Brain pericyte (primary cell): Measurements from ENCODE around the gene PTPRO.
"Not testable (repeated sequence)": the region's sequence is repeated elsewhere in the genome, so short reads cannot be mapped to it uniquely, and the experiment has no call there.

Experiments used
- DNase-seq: peaks from one replicate; pipeline ENCODE4 v3.0.0-alpha.2; 2012; ENCODE audit warnings: low read depth, low spot score

PTPRO gene

GRCh38 chr12:15601210-15601800 lies 279.0 kb downstream of the PTPRO start:
- no peak for DNase-seq

GRCh38 chr12:15602051-15602672 lies 279.9 kb downstream of the PTPRO start:
- DNase-seq, result no peak

GRCh38 chr12:15603474-15604085 lies 281.3 kb downstream of the PTPRO start:
- no peak for DNase-seq

- DNase-seq, result no peak
Observed at GRCh38 chr12:15605881-15606590, 283.7 kb downstream of the PTPRO start.

GRCh38 chr12:15608406-15608805 lies 286.1 kb downstream of the PTPRO start:
- DNase-seq, result no peak

- DNase-seq, result no peak
Observed at GRCh38 chr12:15608941-15609340, 286.6 kb downstream of the PTPRO start.

GRCh38 chr12:15613981-15614380 lies 291.7 kb downstream of the PTPRO start:
- no peak for DNase-seq

GRCh38 chr12:15616495-15616894 lies 294.2 kb downstream of the PTPRO start:
- not testable (repeated sequence) for DNase-seq

GRCh38 chr12:15620741-15621539 lies 298.6 kb downstream of the PTPRO start:
- DNase-seq, result no peak

- no peak for DNase-seq
Observed at GRCh38 chr12:15625075-15625474, 302.8 kb downstream of the PTPRO start.

GRCh38 chr12:15627995-15628945 lies 306.0 kb downstream of the PTPRO start:
- DNase-seq, result no peak

- peak; percentile 98 for DNase-seq
Observed at GRCh38 chr12:15629108-15629507, 306.8 kb downstream of the PTPRO start.

GRCh38 chr12:15629761-15630160 lies 307.5 kb downstream of the PTPRO start:
- no peak for DNase-seq

GRCh38 chr12:15631007-15631715 lies 308.9 kb downstream of the PTPRO start:
- DNase-seq, result no peak

GRCh38 chr12:15632708-15633107 lies 310.4 kb downstream of the PTPRO start:
- DNase-seq, result no peak

- no peak for DNase-seq
Observed at GRCh38 chr12:15633201-15633600, 310.9 kb downstream of the PTPRO start.

- no peak for DNase-seq
Observed at GRCh38 chr12:15634010-15634683, 311.8 kb downstream of the PTPRO start.

- no peak for DNase-seq
Observed at GRCh38 chr12:15636060-15636890, 314.0 kb downstream of the PTPRO start.
